AG04449 (cell line): Measurements from ENCODE around the gene HDAC4.

Source experiments
- CTCF ChIA-PET: fragments of 350-600 bp; formaldehyde crosslinking; extraction: SDS; loops from one replicate; lab custom pipeline; 2021; ENCODE audit warnings: antibody characterized with exemption; lab: Yijun Ruan, JAX
- POLR2A ChIA-PET: fragments of 400-600, 350-600 bp; formaldehyde crosslinking; extraction: SDS; loops from one replicate; lab custom pipeline; 2020; ENCODE audit warnings: antibody characterized with exemption, inconsistent platforms; lab: Yijun Ruan, JAX
- DNase-seq: peaks from one replicate; pipeline ENCODE4 v3.0.0-alpha.2; 2010; ENCODE audit warnings: low read depth, low spot score
- H3K4me3 ChIP-seq: 2 replicates; pipeline ENCODE4 v1.5.1; 2011; ENCODE audit warnings: low read depth, mild to moderate bottlenecking, control low read depth, low read length
- CTCF ChIP-seq: IDR thresholded peaks from one replicate; pipeline ENCODE4 v1.5.1; 2011; ENCODE audit warnings: mild to moderate bottlenecking, moderate library complexity, low read length, control low read depth, inconsistent platforms; ENCODE audit not compliant: insufficient read depth; ENCODE audit errors: missing control alignments

HDAC4 gene

GRCh38 chr2:239136203-239136602 lies 264.6 kb downstream of the HDAC4 start:
- no peak for DNase-seq
- TF ChIP-seq CTCF: no peak
- no peak overlapping the region for H3K4me3 ChIP-seq
- ChIA-PET CTCF (interaction anchor here (2.1 kb wide), 1 partner anchor 8 kb away, joined by 14 read pairs; no protein-coding TSS in a partner anchor), POLR2A (no interaction called here)

GRCh38 chr2:239135531-239135930 lies 265.3 kb downstream of the HDAC4 start:
- no peak for DNase-seq
- no peak overlapping the region for H3K4me3 ChIP-seq
- ChIA-PET POLR2A (no interaction called here), CTCF (interaction anchor here (2.1 kb wide), 1 partner anchor 9 kb away, joined by 14 read pairs; no protein-coding TSS in a partner anchor)
- TF ChIP-seq CTCF: no peak

GRCh38 chr2:239133945-239134570 lies 266.8 kb downstream of the HDAC4 start:
- CTCF ChIA-PET: interaction anchor here (3.8 kb wide), 1 partner anchor 9 kb away, joined by 16 read pairs; no protein-coding TSS in a partner anchor
- DNase-seq: no peak
- POLR2A ChIA-PET: no interaction called here
- no peak overlapping the region for H3K4me3 ChIP-seq
- TF ChIP-seq CTCF: no peak

- no peak for DNase-seq
- TF ChIP-seq CTCF: no peak
- ChIA-PET CTCF (interaction anchor here (3.8 kb wide), 1 partner anchor 10 kb away, joined by 16 read pairs; no protein-coding TSS in a partner anchor), POLR2A (no interaction called here)
- H3K4me3 ChIP-seq: no peak overlapping the region
Observed at GRCh38 chr2:239132786-239133185, 268.0 kb downstream of the HDAC4 start.

GRCh38 chr2:239132156-239132709 lies 268.6 kb downstream of the HDAC4 start:
- DNase-seq: no peak
- CTCF ChIA-PET: interaction anchor here (3.8 kb wide), 1 partner anchor 11 kb away, joined by 16 read pairs; no protein-coding TSS in a partner anchor
- H3K4me3 ChIP-seq: no peak overlapping the region
- no peak for TF ChIP-seq CTCF
- POLR2A ChIA-PET: no interaction called here

- no peak for DNase-seq
- no peak overlapping the region for H3K4me3 ChIP-seq
- CTCF ChIA-PET: interaction anchor here (3.8 kb wide), 1 partner anchor 12 kb away, joined by 16 read pairs; no protein-coding TSS in a partner anchor
- no peak for TF ChIP-seq CTCF
- POLR2A ChIA-PET: no interaction called here
Observed at GRCh38 chr2:239131521-239131920, 269.3 kb downstream of the HDAC4 start.
